CD4-positive, alpha-beta T cell treated with Interleukin-12 subunit alpha and Interleukin-12 subunit beta, for 1 hour (primary cell): ENCODE measurements around the gene ITM2C.

Experiments used
- DNase-seq: peaks from one replicate; pipeline ENCODE4 v3.0.0-alpha.2; 2020

ITM2C gene

DNA sequence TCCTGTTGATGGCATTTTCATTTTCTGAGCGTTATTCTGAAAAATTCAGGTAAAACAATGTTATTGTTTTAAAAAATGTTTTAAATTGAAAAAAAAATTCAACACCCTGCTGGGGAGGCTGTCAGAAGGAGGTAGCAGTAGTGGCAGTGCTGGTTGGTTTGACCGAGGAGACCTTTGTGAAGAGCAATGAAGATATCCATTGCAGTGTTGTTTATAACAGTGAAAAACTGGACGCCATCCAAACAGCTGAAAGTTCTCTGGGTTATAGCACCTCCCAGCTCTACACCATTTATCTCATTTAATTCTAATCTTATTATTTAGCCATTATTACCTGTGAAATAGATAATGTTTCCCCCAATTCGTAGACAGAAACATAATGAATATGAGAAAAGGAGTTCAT is 12.6 kb upstream of the ITM2C start:
- DNase-seq = no peak

- no peak for DNase-seq
These were observed 3.0 kb upstream of the ITM2C start for GRCh38 chr2:230861552-230862255.

GRCh38 chr2:230862292-230862691 is 2.5 kb upstream of the ITM2C start:
- no peak for DNase-seq

- no peak for DNase-seq
These were observed 1.7 kb upstream of the ITM2C start for GRCh38 chr2:230863031-230863430.

GRCh38 chr2:230863442-230864121 is 1.2 kb upstream of the ITM2C start:
- DNase-seq = no peak

DNA sequence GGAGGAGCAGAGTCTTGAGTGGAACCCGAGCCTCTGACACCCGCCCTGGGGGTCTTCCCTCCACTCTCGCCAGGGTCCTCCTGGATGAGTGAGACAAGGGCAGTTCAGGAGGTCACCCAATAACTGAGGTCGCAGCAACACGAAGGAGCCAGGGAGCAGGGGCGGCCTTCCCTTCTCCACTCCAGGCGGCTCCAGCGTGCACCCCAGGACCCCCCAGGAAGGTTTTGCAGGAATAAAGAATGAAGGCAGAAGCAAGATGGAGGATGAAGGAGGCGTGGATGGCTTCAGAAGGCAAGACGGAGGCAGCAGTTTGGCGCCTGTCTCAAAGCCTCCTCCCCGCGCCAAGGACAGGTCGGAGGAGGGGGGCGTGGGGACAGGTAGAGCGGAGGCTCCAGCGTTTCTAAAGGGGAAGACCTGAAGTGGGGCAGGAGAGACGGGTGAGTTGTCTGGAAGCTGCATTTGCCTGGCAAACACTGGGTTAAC is 579 bp upstream of the ITM2C start:
- DNase-seq = no peak

DNA sequence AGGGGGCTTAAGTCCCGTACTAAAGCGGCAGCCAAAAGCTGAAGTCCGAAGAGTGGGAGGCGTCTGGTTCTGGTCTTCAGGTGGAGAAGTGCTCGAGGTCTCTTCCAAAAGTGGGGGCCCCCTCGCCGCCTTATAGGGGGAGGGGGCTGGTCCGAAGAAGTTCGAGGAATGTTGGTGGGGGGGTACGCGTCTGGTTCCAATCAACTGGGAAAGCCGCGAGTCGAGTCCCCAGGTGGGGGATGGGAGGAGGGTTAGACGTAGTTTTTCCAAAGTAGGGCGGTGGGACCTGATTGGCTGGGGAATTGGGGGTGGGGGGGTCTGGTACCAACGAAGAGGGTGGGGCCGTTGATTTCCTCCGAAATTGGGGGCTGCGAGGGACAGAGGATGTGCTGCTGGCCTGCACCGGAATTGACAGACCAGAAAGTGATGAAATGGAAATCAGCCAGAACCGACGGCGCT is 594 bp downstream of the ITM2C start:
- DNase-seq = no peak

GRCh38 chr2:230865766-230866755 is 1.3 kb downstream of the ITM2C start:
- peak; percentile 38 for DNase-seq

GRCh38 chr2:230866756-230867523 is 2.2 kb downstream of the ITM2C start:
- peak; percentile 74 for DNase-seq

DNA sequence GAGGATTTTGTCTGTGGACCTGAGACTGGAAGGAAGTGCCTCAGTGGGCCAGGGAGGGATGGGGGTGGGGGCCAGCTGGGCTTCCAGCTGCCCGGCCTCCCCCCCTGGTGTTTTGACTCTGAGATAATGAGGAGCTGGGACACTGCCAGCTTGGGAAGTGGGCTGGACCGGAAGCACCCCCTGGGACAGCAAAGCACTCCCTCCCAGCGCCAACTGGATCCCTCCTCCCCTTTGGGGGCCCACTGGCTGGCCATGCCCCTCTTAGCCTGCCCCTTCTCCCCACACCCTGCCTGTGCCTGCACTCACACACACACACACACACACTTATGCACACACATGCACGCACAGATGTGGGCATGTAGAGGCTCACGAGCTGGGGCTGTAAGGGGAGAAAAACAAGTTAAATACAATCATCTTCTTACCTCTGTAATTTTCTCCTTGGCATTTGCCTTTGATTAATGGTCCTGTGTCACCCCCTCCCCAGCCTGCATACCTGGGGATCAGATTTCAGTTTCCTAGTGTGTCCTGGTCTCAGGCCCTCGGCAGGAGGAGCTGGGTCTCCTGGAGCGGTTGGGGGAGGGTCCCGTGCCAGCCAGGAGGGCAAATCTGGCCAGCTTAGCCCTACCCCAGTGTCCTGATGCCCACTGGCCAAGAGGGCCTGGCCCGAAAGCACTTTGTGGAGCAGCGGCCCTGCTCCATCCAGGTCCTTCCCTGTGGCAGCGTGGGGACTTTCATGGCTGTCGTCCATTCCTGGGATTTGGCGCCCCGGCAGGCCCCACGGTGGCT is 3.6 kb downstream of the ITM2C start:
- no peak for DNase-seq

GRCh38 chr2:230868947-230869913 is 4.5 kb downstream of the ITM2C start:
- no peak for DNase-seq

DNA sequence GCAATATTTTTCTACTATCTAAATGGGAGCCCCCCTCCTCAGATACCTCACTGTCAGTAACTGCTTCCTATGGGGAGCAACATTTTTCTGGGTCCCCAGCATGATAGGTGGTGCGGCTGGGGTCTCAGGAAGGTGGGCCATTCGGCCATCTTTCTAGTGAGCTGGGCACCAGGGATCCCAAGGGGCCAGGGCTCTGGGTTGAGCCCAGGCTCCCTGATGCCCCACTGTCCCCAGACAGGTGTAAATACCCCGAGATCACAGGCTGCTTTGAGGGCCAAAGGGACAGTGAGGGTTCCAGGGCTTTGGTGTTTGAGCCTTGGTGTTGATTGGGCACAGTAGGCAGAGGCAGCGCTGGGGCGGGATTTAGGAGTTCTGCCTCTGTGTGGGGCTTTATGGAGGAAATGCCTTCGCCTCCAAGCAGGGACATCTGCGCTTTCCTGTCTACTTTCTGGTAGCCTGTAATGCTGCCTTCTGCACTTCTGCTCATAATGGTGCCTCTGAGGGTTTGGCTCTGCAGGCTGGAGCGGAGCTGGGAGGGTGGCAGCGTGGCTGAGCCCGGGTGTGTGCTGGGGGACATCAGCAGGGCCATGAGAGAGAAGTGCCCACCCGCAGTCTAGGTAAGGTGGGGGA is 5.3 kb downstream of the ITM2C start:
- no peak for DNase-seq

DNA sequence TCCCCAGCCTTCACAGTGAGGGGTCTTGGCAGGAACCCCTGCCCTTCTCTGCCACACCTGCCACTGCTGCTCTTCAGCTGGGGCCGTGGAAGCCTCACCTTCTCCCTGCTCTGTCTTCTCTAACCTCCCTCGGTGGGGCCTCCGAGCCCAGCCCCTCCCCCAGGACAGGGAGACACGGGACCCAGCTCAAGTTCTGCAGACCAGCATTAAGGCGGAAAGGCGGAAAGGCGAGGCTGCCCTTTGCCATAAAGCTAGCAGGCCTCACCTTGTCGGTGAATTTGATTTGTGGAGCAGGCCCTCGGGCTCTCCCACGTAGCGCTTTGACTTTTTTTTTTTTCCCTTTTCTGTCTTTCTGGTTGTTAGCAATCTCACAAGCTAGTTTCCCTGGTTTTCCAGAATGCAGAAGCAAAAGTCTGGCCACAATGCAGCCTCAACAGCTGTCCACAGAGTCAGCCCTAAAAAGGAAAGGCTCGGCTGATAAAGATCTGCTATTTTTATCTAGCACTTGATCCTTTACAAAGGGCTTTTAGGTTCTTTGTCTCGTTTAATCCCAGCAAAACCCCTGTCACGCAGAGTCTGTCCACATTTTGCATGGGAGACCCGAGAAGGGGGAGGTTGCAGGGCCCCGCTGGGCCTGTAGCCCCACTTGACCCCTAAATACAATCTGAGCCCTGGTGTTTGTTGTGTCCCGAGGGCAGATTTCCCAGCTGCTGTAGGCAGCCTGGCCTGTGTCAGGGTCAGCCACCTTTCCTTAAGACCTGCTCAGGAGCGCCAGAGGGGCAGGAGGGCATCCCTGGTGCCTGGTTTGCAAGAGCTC is 6.0 kb downstream of the ITM2C start:
- no peak for DNase-seq

DNA sequence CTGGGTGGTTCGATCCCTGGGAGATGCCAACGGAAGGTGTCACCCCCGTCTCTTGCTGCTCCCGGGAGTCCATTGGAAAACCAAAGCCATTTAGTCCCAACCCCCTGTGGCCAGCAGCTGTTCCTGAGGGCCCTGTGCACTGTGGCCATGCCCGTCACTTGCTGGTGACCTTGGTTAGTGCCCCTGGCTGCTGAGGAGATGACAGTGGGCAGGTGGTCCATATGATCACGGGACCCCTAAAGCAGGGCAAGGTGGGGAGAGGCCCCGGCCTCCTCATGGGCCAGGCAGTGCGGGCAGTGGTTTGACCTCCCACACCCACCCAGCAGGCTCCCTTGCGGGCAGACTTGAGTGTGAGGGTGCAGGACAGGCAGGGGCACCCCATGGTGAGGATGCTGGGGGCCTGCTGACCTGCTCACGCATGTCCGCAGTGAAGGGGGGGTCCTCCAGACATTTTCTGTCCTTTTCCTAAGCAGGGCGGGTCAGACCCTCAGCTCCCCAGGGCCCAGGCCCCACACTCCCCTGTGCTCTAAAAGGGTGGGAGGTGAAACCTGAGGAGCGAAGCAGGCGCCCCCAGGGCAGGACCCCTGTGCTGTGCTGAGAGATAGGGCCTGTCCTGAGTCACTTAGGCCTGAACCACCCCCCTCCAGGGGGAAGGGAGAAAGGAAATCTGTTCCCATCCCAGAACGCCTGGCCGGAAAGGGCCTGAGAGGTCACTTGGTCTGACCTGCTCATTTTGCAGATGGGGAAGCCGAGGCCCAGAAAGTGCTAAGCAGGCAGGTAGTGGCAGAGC is 6.8 kb downstream of the ITM2C start:
- no peak for DNase-seq

DNA sequence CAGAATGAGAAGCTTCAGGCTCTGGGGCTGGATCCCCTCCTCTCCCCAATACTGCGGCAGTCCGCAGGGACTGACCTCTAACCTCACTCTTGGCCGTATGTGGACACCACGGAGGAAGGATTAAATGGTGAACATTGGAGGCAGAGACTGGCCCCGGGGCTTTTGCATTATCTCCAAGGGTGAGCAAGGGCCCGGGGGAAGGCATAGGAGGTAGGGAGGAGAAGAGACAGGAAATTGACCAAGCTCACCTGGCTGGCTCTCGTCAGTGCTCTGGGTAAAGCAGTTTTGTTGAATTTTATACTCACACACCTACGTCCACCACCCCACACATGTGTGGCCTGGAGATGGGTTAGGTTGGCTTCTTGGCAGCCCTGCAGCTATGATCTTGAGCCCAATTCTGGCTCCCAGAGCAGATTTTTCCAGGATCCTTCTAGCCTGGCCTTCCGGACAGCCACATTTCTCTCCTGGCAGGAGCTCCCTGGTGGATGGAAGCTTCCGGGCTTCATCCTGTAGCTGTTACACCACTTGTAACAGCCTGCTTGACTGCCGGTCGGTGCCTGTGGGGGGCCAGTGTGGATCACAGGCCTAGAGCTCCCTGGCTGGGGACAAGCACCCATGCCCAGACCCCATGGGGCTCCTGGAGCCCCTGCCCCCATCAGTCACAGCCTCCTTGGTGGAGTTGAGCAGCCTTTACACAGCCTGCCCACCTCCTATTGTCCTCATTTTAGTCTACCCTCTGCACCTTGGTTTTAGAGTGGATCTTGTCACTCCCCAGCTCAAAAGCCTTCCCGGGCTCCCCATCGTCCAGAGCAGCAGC is 7.6 kb downstream of the ITM2C start:
- no peak for DNase-seq

GRCh38 chr2:230872968-230873660 is 8.4 kb downstream of the ITM2C start:
- DNase-seq = no peak
